Neural progenitor cell (in vitro differentiated cells): ENCODE results near the gene IRAK3.

Experiments used
- EZH2 ChIP-seq: fragments of 200-600 bp; sonication (generic); IDR thresholded peaks from 2 replicates; pipeline ENCODE4 v1.6.1; 2017; ENCODE audit warnings: antibody characterized with exemption, mild to moderate bottlenecking, moderate library complexity
- EZH2phosphoT487 ChIP-seq: fragments of 200-600 bp; sonication (generic); IDR thresholded peaks from 2 replicates; pipeline ENCODE4 v1.6.1; 2017; ENCODE audit warnings: antibody characterized with exemption
- TF ChIP-seq, protein P1 (sequence below): fragments of 200-600 bp; sonication (generic); IDR thresholded peaks from 2 replicates; pipeline ENCODE4 v1.5.1; 2017; ENCODE audit warnings: antibody characterized with exemption, mild to moderate bottlenecking

DNA sequence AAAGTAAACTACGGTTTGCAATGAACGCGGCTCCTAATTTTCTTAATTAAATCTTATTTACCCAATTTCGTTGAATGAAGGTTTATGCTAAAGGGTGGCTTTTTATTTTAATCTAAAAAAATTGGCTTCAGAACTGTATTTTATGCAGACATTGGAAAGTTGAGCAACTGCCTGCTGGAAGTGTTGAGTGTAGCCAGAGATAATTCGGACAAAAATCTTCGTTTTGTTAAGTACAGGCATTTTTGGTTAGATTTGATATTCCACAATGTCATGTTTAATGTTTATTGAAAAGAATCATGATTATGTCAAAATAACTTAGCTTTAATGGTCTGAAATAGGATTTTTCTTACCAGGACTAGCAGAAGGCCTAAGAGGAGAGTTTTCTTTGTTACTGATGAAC is 875 bp downstream of the IRAK3 start:
- TF ChIP-seq, protein P1, sequence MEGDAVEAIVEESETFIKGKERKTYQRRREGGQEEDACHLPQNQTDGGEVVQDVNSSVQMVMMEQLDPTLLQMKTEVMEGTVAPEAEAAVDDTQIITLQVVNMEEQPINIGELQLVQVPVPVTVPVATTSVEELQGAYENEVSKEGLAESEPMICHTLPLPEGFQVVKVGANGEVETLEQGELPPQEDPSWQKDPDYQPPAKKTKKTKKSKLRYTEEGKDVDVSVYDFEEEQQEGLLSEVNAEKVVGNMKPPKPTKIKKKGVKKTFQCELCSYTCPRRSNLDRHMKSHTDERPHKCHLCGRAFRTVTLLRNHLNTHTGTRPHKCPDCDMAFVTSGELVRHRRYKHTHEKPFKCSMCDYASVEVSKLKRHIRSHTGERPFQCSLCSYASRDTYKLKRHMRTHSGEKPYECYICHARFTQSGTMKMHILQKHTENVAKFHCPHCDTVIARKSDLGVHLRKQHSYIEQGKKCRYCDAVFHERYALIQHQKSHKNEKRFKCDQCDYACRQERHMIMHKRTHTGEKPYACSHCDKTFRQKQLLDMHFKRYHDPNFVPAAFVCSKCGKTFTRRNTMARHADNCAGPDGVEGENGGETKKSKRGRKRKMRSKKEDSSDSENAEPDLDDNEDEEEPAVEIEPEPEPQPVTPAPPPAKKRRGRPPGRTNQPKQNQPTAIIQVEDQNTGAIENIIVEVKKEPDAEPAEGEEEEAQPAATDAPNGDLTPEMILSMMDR, result no peak
- TF ChIP-seq EZH2, result no peak
- no peak for TF ChIP-seq EZH2phosphoT487
